HUDEP-2 (cell line): ENCODE data around the gene SOBP.

Experiments used
- DNase-seq, 76 experiments: peaks; one replicate each; lab custom pipeline; 2025; ENCODE audit not compliant: unreplicated experiment in 76 of 76; lab: John Stamatoyannopoulos, UW

The SOBP gene

DNA sequence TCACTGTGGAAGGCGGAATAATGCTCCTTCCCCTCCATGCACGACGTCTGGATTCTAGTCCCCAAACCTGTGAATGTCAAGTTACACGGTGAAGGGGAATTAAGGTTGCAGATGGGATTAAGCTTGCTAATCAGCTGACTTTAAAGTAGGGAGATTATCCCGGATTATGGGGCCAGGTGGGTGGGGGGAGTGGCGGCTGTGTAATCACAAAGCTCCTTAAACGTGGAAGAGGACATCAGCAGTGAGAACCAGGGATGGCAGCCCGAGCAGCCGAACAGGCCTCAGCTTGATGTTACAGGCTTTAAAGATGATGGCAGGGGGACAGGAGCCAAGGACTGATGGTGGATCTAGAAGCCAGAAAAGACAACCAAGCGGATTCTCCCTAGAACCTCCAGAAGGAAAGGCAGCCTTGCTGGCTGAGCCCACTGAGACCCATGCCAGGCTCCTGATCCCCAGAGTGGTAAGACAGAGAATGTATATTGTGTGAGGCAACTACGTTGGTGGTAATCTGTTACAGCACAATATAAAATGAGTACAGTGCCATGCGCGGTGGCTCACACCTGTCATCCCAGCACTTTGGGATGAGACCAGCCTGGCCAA lies 216.7 kb downstream of the SOBP start:
- DNase-seq: no peak

DNA sequence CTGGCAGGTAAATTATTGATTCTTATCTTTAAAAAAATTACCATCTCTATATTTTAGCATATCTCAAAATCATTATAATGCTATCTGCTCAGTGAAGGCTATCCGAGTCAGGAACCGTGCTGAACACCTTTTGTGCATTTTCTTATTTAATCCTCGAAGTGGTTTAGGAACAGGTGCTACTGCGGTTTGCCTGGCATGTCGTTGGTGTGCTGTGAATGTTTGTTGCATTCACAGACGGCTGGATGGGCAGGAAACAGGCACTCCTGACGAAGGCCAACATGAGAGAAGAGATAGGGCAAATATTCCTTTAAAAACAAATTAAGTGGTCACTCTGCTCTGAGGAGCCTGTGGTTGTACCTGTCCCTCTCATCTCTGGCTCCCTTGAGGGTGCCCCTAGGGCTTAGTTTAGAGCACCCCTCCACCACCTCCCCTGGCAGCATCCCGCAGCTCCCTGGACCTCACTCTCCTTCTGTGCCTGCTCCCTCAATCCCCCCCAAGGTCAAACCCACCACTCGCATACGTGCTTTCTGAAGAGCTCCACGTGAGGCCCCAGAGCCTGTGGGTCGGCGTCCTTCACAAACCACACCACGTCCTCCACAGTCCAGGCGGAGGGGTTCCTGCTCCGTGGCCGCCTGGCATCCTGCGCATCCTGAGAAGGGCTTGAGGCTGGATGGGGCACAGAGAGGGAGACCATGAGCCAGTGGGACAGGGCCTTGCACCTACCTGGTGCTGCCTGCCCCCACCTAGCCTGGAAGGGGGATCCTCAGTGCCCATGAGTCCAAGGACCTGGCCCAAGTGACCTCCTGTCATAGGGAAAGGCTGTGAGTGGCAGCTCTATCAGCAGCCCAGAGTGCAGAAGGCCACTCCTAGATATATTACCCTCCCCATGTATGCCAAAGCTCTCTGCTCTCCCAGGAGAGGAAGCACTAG lies 217.7 kb downstream of the SOBP start:
- no peak for DNase-seq

DNA sequence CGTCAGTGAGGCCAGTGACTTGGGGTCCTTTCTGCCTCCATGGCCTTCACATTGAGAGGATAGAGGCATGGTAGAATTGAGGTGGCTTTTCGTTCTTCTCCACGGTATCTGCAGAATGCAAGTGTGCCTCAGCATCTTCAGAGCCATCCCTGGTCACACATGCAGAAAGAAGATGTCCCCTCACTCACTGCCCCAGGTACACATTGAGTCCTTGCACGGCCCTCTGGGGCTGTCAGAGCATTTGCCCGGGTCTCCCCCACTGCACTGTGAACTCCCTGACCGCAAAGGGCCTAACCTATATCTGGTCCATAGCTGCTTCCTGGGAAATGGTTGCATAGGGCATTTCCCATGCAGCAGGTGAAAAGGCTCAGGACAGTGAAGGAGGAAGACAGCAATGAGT lies 218.5 kb downstream of the SOBP start:
- DNase-seq: no peak

DNA sequence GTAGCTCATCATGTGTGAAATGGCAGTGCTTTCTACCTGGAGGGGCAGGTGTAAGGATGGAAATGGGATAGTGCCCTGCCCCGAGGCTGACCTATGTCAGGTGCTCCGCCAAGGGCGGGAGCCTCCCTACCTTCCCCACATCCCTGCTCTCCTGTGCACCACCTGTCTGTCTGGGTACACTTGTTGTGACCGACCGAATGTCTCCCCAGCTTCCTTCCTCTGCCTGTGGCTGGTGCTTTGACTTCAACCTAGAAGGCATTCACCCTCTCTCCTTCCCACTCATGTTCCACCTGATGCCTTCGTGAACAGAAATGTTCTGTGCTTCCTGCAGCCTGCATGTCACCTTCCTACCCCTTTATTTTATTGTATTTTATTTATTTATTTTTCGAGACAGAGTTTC lies 219.4 kb downstream of the SOBP start:
- DNase-seq: no peak
